HEK293 (cell line): ENCODE results near the gene PRR5.

ENCODE experiments used
- CTCF ChIP-seq: fragments of 450-650 bp; formaldehyde crosslinking; IDR thresholded peaks from 2 replicates; pipeline ENCODE4 v1.5.1; 2016; ENCODE audit warnings: missing biosample characterization, missing genetic modification characterization
- HOXD13 ChIP-seq: sonication (generic); formaldehyde crosslinking; IDR thresholded peaks from 2 replicates; pipeline ENCODE4 v1.8.0; 2022; ENCODE audit warnings: missing genetic modification reagents, borderline replicate concordance
- PATZ1 ChIP-seq: fragments of 450-650 bp; formaldehyde crosslinking; IDR thresholded peaks from 2 replicates; pipeline ENCODE4 v1.5.1; 2016; ENCODE audit warnings: missing biosample characterization, missing genetic modification characterization
- PBX3 ChIP-seq: sonication (generic); formaldehyde crosslinking; IDR thresholded peaks from 2 replicates; pipeline ENCODE4 v1.8.1; 2022; ENCODE audit warnings: mild to moderate bottlenecking, moderate library complexity, missing genetic modification reagents
- SCRT1 ChIP-seq: fragments of 450-650 bp; formaldehyde crosslinking; IDR thresholded peaks from 2 replicates; pipeline ENCODE4 v1.5.1; 2016; ENCODE audit warnings: missing biosample characterization, missing genetic modification characterization, borderline replicate concordance
- YY1 ChIP-seq: fragments of 450-650 bp; formaldehyde crosslinking; IDR thresholded peaks from 2 replicates; pipeline ENCODE4 v1.5.1; 2018; ENCODE audit warnings: missing biosample characterization, missing genetic modification characterization
- ZEB2 ChIP-seq: fragments of 450-650 bp; formaldehyde crosslinking; IDR thresholded peaks from 2 replicates; pipeline ENCODE4 v1.5.1; 2016; ENCODE audit warnings: missing biosample characterization, missing genetic modification characterization
- ZNF600 ChIP-seq: fragments of 450-650 bp; formaldehyde crosslinking; IDR thresholded peaks from 2 replicates; pipeline ENCODE4 v1.5.1; 2016; ENCODE audit warnings: missing biosample characterization, missing genetic modification characterization
- ZNF785 ChIP-seq: fragments of 450-650 bp; formaldehyde crosslinking; IDR thresholded peaks from 2 replicates; pipeline ENCODE4 v1.5.1; 2016; ENCODE audit warnings: missing biosample characterization, missing genetic modification characterization
- ZSCAN30 ChIP-seq: fragments of 450-650 bp; IDR thresholded peaks from 2 replicates; pipeline ENCODE4 v1.5.1; 2018; ENCODE audit warnings: missing biosample characterization, mild to moderate bottlenecking, missing genetic modification characterization, moderate library complexity
- TF ChIP-seq, protein P1 (sequence below): fragments of 450-650 bp; formaldehyde crosslinking; IDR thresholded peaks from 2 replicates; pipeline ENCODE4 v1.5.1; 2016; ENCODE audit warnings: missing biosample characterization, missing genetic modification characterization
- TF ChIP-seq, protein P2 (sequence below): fragments of 450-650 bp; formaldehyde crosslinking; IDR thresholded peaks from 2 replicates; pipeline ENCODE4 v1.5.1; 2016; ENCODE audit warnings: missing biosample characterization, missing genetic modification characterization

- no peak for TF ChIP-seq SCRT1 (tag by site-specific recombination)
- no peak for TF ChIP-seq PATZ1
- TF ChIP-seq CTCF (tag by site-specific recombination): no peak
- TF ChIP-seq ZNF785 (tag by site-specific recombination): no peak
- no peak for TF ChIP-seq PBX3 (CRISPR knock-in tag)
- TF ChIP-seq YY1: no peak
- TF ChIP-seq, protein P1, sequence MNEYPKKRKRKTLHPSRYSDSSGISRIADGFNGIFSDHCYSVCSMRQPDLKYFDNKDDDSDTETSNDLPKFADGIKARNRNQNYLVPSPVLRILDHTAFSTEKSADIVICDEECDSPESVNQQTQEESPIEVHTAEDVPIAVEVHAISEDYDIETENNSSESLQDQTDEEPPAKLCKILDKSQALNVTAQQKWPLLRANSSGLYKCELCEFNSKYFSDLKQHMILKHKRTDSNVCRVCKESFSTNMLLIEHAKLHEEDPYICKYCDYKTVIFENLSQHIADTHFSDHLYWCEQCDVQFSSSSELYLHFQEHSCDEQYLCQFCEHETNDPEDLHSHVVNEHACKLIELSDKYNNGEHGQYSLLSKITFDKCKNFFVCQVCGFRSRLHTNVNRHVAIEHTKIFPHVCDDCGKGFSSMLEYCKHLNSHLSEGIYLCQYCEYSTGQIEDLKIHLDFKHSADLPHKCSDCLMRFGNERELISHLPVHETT: no peak
- no peak for TF ChIP-seq HOXD13
- no peak for TF ChIP-seq ZSCAN30 (tag by site-specific recombination)
- TF ChIP-seq, protein P2, sequence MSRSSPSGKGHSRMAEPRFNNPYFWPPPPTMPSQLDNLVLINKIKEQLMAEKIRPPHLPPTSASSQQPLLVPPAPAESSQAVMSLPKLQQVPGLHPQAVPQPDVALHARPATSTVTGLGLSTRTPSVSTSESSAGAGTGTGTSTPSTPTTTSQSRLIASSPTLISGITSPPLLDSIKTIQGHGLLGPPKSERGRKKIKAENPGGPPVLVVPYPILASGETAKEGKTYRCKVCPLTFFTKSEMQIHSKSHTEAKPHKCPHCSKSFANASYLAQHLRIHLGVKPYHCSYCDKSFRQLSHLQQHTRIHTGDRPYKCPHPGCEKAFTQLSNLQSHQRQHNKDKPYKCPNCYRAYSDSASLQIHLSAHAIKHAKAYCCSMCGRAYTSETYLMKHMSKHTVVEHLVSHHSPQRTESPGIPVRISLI (tag by site-specific recombination): no peak
- TF ChIP-seq ZEB2 (tag by site-specific recombination): no peak
- no peak for TF ChIP-seq ZNF600 (tag by site-specific recombination)
Observed at GRCh38 chr22:44729391-44730021, 27.5 kb downstream of the PRR5 start.
